Endothelial cell of umbilical vein (primary cell): ENCODE results near the gene OSBPL6. TPM values are rescaled to one million over a fixed set of nuclear protein-coding genes. Genes with fewer than 3 reads are reported as not detected.
"Not testable (repeated sequence)": the region's sequence is repeated elsewhere in the genome, so short reads cannot be mapped to it uniquely, and the experiment has no call there.

Experiments used
- BruUV-seq: library from RNA; stranded (reverse); fragments of 400-500 nt; replicated peaks from 2 replicates; lab custom pipeline; 2021; lab: Mats Ljungman, UMichigan
- CTCF ChIA-PET: fragments of 300-600, 350-600 bp; sonication (Branson Sonifier 250); formaldehyde crosslinking; loops from one replicate; lab custom pipeline; 2021; ENCODE audit warnings: antibody characterized with exemption, inconsistent platforms; lab: Charles Lee
- POLR2A ChIA-PET: fragments of 300-600, 350-600 bp; sonication (Branson Sonifier 250); formaldehyde crosslinking; loops from one replicate; lab custom pipeline; 2021; ENCODE audit warnings: antibody characterized with exemption, inconsistent platforms; lab: Charles Lee
- DNase-seq: peaks from one replicate; pipeline ENCODE4 v3.0.0-alpha.2; 2011; ENCODE audit warnings: low read depth, low spot score
- FAIRE-seq: peaks from 2 replicates; lab custom pipeline; 2011; peaks lifted over from hg19 to GRCh38; lab: Jason Lieb, UNC
- H2AFZ ChIP-seq: 2 replicates; pipeline ENCODE4 v1.6.0; 2012; ENCODE audit warnings: low read depth, low read length, control low read depth, inconsistent platforms
- H3K27ac ChIP-seq: 2 replicates; pipeline ENCODE4 v1.5.1; 2011; ENCODE audit warnings: low read depth, mild to moderate bottlenecking, control low read depth, low read length, moderate library complexity; ENCODE audit not compliant: insufficient read depth
- H3K27me3 ChIP-seq, 2 experiments: 2 replicates each; pipeline versions ENCODE4 v1.6.0 to v1.6.1; 2011; ENCODE audit warnings: low read length in 2 of 2, mixed read lengths in 1 of 2; ENCODE audit not compliant: control insufficient read depth in 2 of 2, insufficient read depth in 2 of 2
- H3K36me3 ChIP-seq, 2 experiments: 2 replicates in 1 of 2; 3 replicates in 1 of 2; pipeline ENCODE4 v1.5.1; 2011; ENCODE audit warnings: low read length in 2 of 2, mild to moderate bottlenecking in 1 of 2, moderate library complexity in 1 of 2; ENCODE audit not compliant: control insufficient read depth in 2 of 2, insufficient read depth in 2 of 2; ENCODE audit errors: extremely low read depth in 1 of 2
- H3K4me1 ChIP-seq: 3 replicates; pipeline ENCODE4 v1.5.1; 2011; ENCODE audit warnings: mild to moderate bottlenecking, low read length; ENCODE audit not compliant: control insufficient read depth, insufficient read depth; ENCODE audit errors: extremely low read depth
- H3K4me2 ChIP-seq: 2 replicates; pipeline ENCODE4 v1.6.1; 2011; ENCODE audit warnings: low read length, control low read depth, mixed read lengths; ENCODE audit not compliant: insufficient read depth
- H3K4me3 ChIP-seq, 3 experiments: fragments of 200-600 bp in 1 of 3; sonication (generic), shearing (Covaris generic) in 1 of 3; replicated peaks in 1 of 3; 2 replicates each; pipeline ENCODE4 v1.5.1; 2011 to 2016; ENCODE audit warnings: control low read depth in 3 of 3, low read length in 3 of 3, mild to moderate bottlenecking in 2 of 3, inconsistent platforms in 1 of 3, low read depth in 1 of 3, moderate library complexity in 1 of 3; ENCODE audit not compliant: insufficient read depth in 1 of 3
- H3K79me2 ChIP-seq: 2 replicates; pipeline ENCODE4 v1.6.0; 2012; ENCODE audit warnings: low read length, inconsistent platforms; ENCODE audit not compliant: control insufficient read depth, insufficient read depth
- H3K9ac ChIP-seq: replicated peaks from 2 replicates; pipeline ENCODE3; 2011; ENCODE audit warnings: low read length, control low read depth; ENCODE audit not compliant: insufficient read depth; ENCODE audit errors: extremely low read depth
- H3K9me1 ChIP-seq: replicated peaks from 3 replicates; pipeline ENCODE4 v1.6.0; 2011; ENCODE audit warnings: mild to moderate bottlenecking, low read length; ENCODE audit not compliant: control insufficient read depth, insufficient read depth; ENCODE audit errors: extremely low read depth
- H3K9me3 ChIP-seq: replicated peaks from 2 replicates; pipeline ENCODE4 v1.5.1; 2012; ENCODE audit warnings: low read length, inconsistent platforms; ENCODE audit not compliant: control insufficient read depth, insufficient read depth
- H4K20me1 ChIP-seq: replicated peaks from 2 replicates; pipeline ENCODE3; 2011; ENCODE audit warnings: mild to moderate bottlenecking, low read length; ENCODE audit not compliant: control insufficient read depth, insufficient read depth; ENCODE audit errors: extremely low read depth
- CTCF ChIP-seq, 2 donors: IDR thresholded peaks; 1 replicate in 1 of 2; 2 replicates in 1 of 2; pipeline ENCODE4 v1.5.1; 2011; ENCODE audit warnings: low read length in 2 of 2, mild to moderate bottlenecking in 2 of 2, moderate library complexity in 2 of 2, control low read depth in 1 of 2, inconsistent platforms in 1 of 2, low read depth in 1 of 2; ENCODE audit not compliant: insufficient read depth in 1 of 2; ENCODE audit errors: extremely low read depth in 1 of 2
- EZH2 ChIP-seq: IDR thresholded peaks from 2 replicates; pipeline ENCODE4 v1.6.1; 2012; ENCODE audit warnings: borderline replicate concordance, low read depth, mild to moderate bottlenecking, moderate library complexity, low read length, inconsistent platforms; ENCODE audit not compliant: severe bottlenecking
- FOS ChIP-seq: IDR thresholded peaks from 2 replicates; pipeline ENCODE4 v1.6.1; 2011; ENCODE audit warnings: mild to moderate bottlenecking, low read length, moderate library complexity, borderline replicate concordance; ENCODE audit not compliant: insufficient read depth
- GATA2 ChIP-seq: IDR thresholded peaks from 2 replicates; pipeline ENCODE4 v1.7.0; 2011; ENCODE audit warnings: low read depth, mild to moderate bottlenecking, moderate library complexity, mixed read lengths, low read length; ENCODE audit not compliant: insufficient read length, insufficient read depth
- JUN ChIP-seq: IDR thresholded peaks from 2 replicates; pipeline ENCODE4 v1.6.1; 2011; ENCODE audit warnings: borderline replicate concordance, low read depth; ENCODE audit not compliant: insufficient read length, insufficient read depth
- MAX ChIP-seq: IDR thresholded peaks from 2 replicates; pipeline ENCODE4 v1.6.1; 2011; ENCODE audit not compliant: insufficient read depth, insufficient read length
- MYC ChIP-seq: IDR thresholded peaks from one replicate; pipeline ENCODE4 v1.6.1; 2011; ENCODE audit warnings: mild to moderate bottlenecking, low read depth, low read length
- POLR2A ChIP-seq: IDR thresholded peaks from 2 replicates; pipeline ENCODE4 v1.6.1; 2012; ENCODE audit warnings: low read depth, mild to moderate bottlenecking, control low read depth, low read length
- POLR2AphosphoS5 ChIP-seq: IDR thresholded peaks from 2 replicates; pipeline ENCODE4 v1.6.1; 2012; ENCODE audit warnings: low read depth, mild to moderate bottlenecking, control low read depth, low read length, moderate library complexity; ENCODE audit not compliant: insufficient read depth
- dilution Hi-C: fragments of 300-500 bp; cut with MboI; formaldehyde crosslinking; loops from one replicate; pipeline ENCODE4 v1.15.0; 2019; ENCODE audit warnings: low sequenced_read_pairs; ENCODE audit not compliant: extremely low pct_ligation_motif_present
- intact Hi-C: fragments of 100-400 bp; cut with micrococcal nuclease; formaldehyde crosslinking; loops from one replicate; pipeline ENCODE4 v1.10.0; 2022
- polyA plus RNA-seq, 4 experiments: library from polyadenylated mRNA; depleted of rRNA in 3 of 4; stranded (reverse) in 3 of 4; unstranded in 1 of 4; fragments of >200 nt; gene quantifications; 2 replicates each; pipeline versions ENCODE4 v1.2.1 to v1.2.3, GENCODE V29; 2011 to 2012; ENCODE audit warnings: missing spikeins in 1 of 4
- total RNA-seq: library from RNA; stranded (reverse); gene quantifications from 2 replicates; pipeline ENCODE4 v1.2.3, GENCODE V29; 2021

The OSBPL6 gene
- total and polyA plus RNA-seq, 2 donors (not counting 3 experiments of a cell fraction or from before 2014, with no cell fraction given): 1.5 to 2.3 TPM

GRCh38 chr2:178350051-178350450 is 155.7 kb downstream of the OSBPL6 start:
- Histone ChIP-seq H4K20me1 (no peaks in the 10 kb centered on the region), H2AFZ (no peak overlapping the region), H3K9me3 (no peaks in the 10 kb centered on the region), H3K4me1 (no peaks in the 10 kb centered on the region), H3K4me2 (no peak overlapping the region), H3K79me2 (no peaks in the 10 kb centered on the region), H3K27me3 (no peaks in the 10 kb centered on the region), H3K4me3 (no peak overlapping the region), H3K9me1 (no peaks in the 10 kb centered on the region), H3K27ac (no peak overlapping the region), H3K36me3 (no peaks in the 10 kb centered on the region), H3K9ac (no peak overlapping the region)
- no TSS peak for BruUV-seq
- intact Hi-C loops: no loop called here
- POLR2A ChIA-PET: no interaction called here
- FAIRE-seq (no peak), DNase-seq (no peak)
- CTCF ChIA-PET: interaction anchor here (1.4 kb wide), 1 partner anchor 10 kb away, joined by 3 read pairs; no protein-coding TSS in a partner anchor
- TF ChIP-seq GATA2: no peak
- TF ChIP-seq POLR2AphosphoS5: no peak
- no peak for TF ChIP-seq JUN
- TF ChIP-seq FOS: no peak
- no peak for TF ChIP-seq MYC
- TF ChIP-seq CTCF (IDR thresholded peaks at IDR 0.05; ENCODE audit: extremely low read depth in 1 of 2, insufficient read depth in 1 of 2, low read depth in 1 of 2, low read length in 2 of 2): no peak
- no peak for TF ChIP-seq EZH2
- TF ChIP-seq MAX: no peak
- no peak for TF ChIP-seq POLR2A
- dilution Hi-C loops: no loop called here

- POLR2A ChIA-PET, H3K27ac ChIP-seq, H4K20me1 ChIP-seq, H3K4me1 ChIP-seq, CTCF ChIA-PET, H3K79me2 ChIP-seq, H3K9me1 ChIP-seq, H3K4me2 ChIP-seq, DNase-seq, intact Hi-C loops, H3K9ac ChIP-seq, H2AFZ ChIP-seq, H3K36me3 ChIP-seq, H3K27me3 ChIP-seq, H3K9me3 ChIP-seq, H3K4me3 ChIP-seq, dilution Hi-C loops, BruUV-seq: not testable (repeated sequence)
- peak; percentile 47 for FAIRE-seq
Measured at GRCh38 chr2:178357704-178358103, 163.4 kb downstream of the OSBPL6 start.
